Loucy (cell line): ENCODE results near the gene MMEL1.

Source experiments
- H2AFZ ChIP-seq: fragments of 200-600 bp; sonication (generic); 2 replicates; pipeline ENCODE4 v1.6.0; 2016; ENCODE audit warnings: antibody characterized with exemption, mild to moderate bottlenecking, low read length, moderate library complexity
- H3F3A ChIP-seq: fragments of 200-600 bp; 2 replicates; pipeline ENCODE4 v1.6.0; 2016; ENCODE audit warnings: antibody characterized with exemption, low read depth, mild to moderate bottlenecking
- H3K27me3 ChIP-seq: fragments of 200-600 bp; sonication (generic); 2 replicates; pipeline ENCODE4 v1.6.1; 2014; ENCODE audit warnings: low read length, mild to moderate bottlenecking; ENCODE audit not compliant: insufficient read depth, poor library complexity, severe bottlenecking
- H3K36me3 ChIP-seq: fragments of 200-600 bp; sonication (generic); 2 replicates; pipeline ENCODE4 v1.6.1; 2016; ENCODE audit warnings: low read length; ENCODE audit not compliant: insufficient read depth
- H3K4me1 ChIP-seq: fragments of 200-600 bp; sonication (generic); 2 replicates; pipeline ENCODE4 v1.5.1; 2014; ENCODE audit warnings: low read length, mild to moderate bottlenecking; ENCODE audit not compliant: insufficient read depth, poor library complexity, severe bottlenecking
- H3K4me2 ChIP-seq: fragments of 200-600 bp; sonication (generic); 2 replicates; pipeline ENCODE4 v1.6.0; 2014; ENCODE audit warnings: antibody characterized with exemption, low read length, low read depth, mild to moderate bottlenecking; ENCODE audit not compliant: poor library complexity, severe bottlenecking
- H3K4me3 ChIP-seq: fragments of 200-600 bp; sonication (generic); 2 replicates; pipeline ENCODE4 v1.5.1; 2014; ENCODE audit warnings: low read length, mild to moderate bottlenecking, mixed read lengths; ENCODE audit not compliant: poor library complexity, severe bottlenecking
- H3K79me2 ChIP-seq: fragments of 200-600 bp; sonication (generic); 2 replicates; pipeline ENCODE4 v1.6.1; 2014; ENCODE audit warnings: low read length; ENCODE audit not compliant: insufficient read depth
- H3K9ac ChIP-seq: fragments of 200-600 bp; sonication (generic); 2 replicates; pipeline ENCODE4 v1.6.0; 2014; ENCODE audit warnings: mild to moderate bottlenecking, low read depth, low read length, moderate library complexity; ENCODE audit not compliant: poor library complexity, severe bottlenecking
- H3K9me2 ChIP-seq: fragments of 200-600 bp; sonication (generic); replicated peaks from 2 replicates; pipeline ENCODE4 v1.6.1; 2016; ENCODE audit warnings: low read depth, low read length, mixed read lengths
- H3K9me3 ChIP-seq: fragments of 200-600 bp; sonication (generic); 2 replicates; pipeline ENCODE4 v1.6.1; 2014; ENCODE audit warnings: mild to moderate bottlenecking, antibody characterized with exemption, low read length, low read depth; ENCODE audit not compliant: insufficient read depth
- H4K20me1 ChIP-seq: fragments of 200-600 bp; sonication (generic); 2 replicates; pipeline ENCODE4 v1.6.0; 2014; ENCODE audit warnings: antibody characterized with exemption, low read length, mild to moderate bottlenecking; ENCODE audit not compliant: insufficient read depth, poor library complexity, severe bottlenecking
- EZH2phosphoT487 ChIP-seq: fragments of 200-600 bp; IDR thresholded peaks from 2 replicates; pipeline ENCODE4 v1.6.1; 2018; ENCODE audit warnings: antibody characterized with exemption, mild to moderate bottlenecking, moderate library complexity, borderline replicate concordance
- TF ChIP-seq, protein P1 (sequence below): fragments of 200-600 bp; sonication (generic); conservative IDR thresholded peaks from 2 replicates; pipeline ENCODE4 v1.5.1; 2014; ENCODE audit warnings: mild to moderate bottlenecking, antibody characterized with exemption, low read length

MMEL1 gene

GRCh38 chr1:2650967-2651645 lies 18.3 kb upstream of the MMEL1 start:
- no peak for TF ChIP-seq EZH2phosphoT487
- TF ChIP-seq, protein P1, sequence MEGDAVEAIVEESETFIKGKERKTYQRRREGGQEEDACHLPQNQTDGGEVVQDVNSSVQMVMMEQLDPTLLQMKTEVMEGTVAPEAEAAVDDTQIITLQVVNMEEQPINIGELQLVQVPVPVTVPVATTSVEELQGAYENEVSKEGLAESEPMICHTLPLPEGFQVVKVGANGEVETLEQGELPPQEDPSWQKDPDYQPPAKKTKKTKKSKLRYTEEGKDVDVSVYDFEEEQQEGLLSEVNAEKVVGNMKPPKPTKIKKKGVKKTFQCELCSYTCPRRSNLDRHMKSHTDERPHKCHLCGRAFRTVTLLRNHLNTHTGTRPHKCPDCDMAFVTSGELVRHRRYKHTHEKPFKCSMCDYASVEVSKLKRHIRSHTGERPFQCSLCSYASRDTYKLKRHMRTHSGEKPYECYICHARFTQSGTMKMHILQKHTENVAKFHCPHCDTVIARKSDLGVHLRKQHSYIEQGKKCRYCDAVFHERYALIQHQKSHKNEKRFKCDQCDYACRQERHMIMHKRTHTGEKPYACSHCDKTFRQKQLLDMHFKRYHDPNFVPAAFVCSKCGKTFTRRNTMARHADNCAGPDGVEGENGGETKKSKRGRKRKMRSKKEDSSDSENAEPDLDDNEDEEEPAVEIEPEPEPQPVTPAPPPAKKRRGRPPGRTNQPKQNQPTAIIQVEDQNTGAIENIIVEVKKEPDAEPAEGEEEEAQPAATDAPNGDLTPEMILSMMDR: no peak
- H2AFZ ChIP-seq: no peak overlapping the region
- peaks cover 38% of the 10 kb centered on the region; the same call in 1 of the 2 replicates for H3K9me3 ChIP-seq
- H3K4me1 ChIP-seq: no peaks in the 10 kb centered on the region
- H3K9me2 ChIP-seq: no peaks in the 10 kb centered on the region
- no peaks in the 10 kb centered on the region for H3K36me3 ChIP-seq
- H4K20me1 ChIP-seq: no peaks in the 10 kb centered on the region
- no peaks in the 10 kb centered on the region for H3K79me2 ChIP-seq
- no peaks in the 10 kb centered on the region for H3F3A ChIP-seq
- H3K4me3 ChIP-seq: no peak overlapping the region
- no peak overlapping the region for H3K4me2 ChIP-seq
- no peaks in the 10 kb centered on the region for H3K27me3 ChIP-seq
- no peak overlapping the region for H3K9ac ChIP-seq

- Histone ChIP-seq H3K4me3 (no peak overlapping the region), H3K27me3 (no peaks in the 10 kb centered on the region), H3F3A (no peaks in the 10 kb centered on the region), H2AFZ (no peak overlapping the region), H3K9me2 (no peaks in the 10 kb centered on the region), H3K9ac (no peak overlapping the region), H3K79me2 (peaks cover 5% of the 10 kb centered on the region; the same call in 1 of the 2 replicates), H3K9me3 (peaks cover 9% of the 10 kb centered on the region; the same call in 1 of the 2 replicates), H3K4me1 (peaks cover 5% of the 10 kb centered on the region), H3K4me2 (no peak overlapping the region), H3K36me3 (no peaks in the 10 kb centered on the region), H4K20me1 (peaks cover under 1% of the 10 kb centered on the region)
- TF ChIP-seq, protein P1: no peak
- no peak for TF ChIP-seq EZH2phosphoT487
Measured at GRCh38 chr1:2646837-2647236, 14.0 kb upstream of the MMEL1 start.

- Histone ChIP-seq H3F3A (no peaks in the 10 kb centered on the region), H2AFZ (no peak overlapping the region), H3K9me2 (no peaks in the 10 kb centered on the region), H3K36me3 (no peaks in the 10 kb centered on the region), H3K9me3 (peaks cover 6% of the 10 kb centered on the region; the same call in 1 of the 2 replicates), H3K27me3 (no peaks in the 10 kb centered on the region), H3K4me2 (no peak overlapping the region), H3K79me2 (peaks cover 6% of the 10 kb centered on the region; the same call in 1 of the 2 replicates), H3K4me3 (no peak overlapping the region), H4K20me1 (peaks cover 4% of the 10 kb centered on the region), H3K4me1 (peaks cover 8% of the 10 kb centered on the region), H3K9ac (no peak overlapping the region)
- TF ChIP-seq EZH2phosphoT487: no peak
- TF ChIP-seq, protein P1: no peak
Measured at GRCh38 chr1:2645776-2646175, 13.0 kb upstream of the MMEL1 start.
